ENCODE measurements around the gene OXSR1.
A peak's percentile ranks its signal among the peaks of the same experiment; 100 is the strongest.

The OXSR1 gene

DNA sequence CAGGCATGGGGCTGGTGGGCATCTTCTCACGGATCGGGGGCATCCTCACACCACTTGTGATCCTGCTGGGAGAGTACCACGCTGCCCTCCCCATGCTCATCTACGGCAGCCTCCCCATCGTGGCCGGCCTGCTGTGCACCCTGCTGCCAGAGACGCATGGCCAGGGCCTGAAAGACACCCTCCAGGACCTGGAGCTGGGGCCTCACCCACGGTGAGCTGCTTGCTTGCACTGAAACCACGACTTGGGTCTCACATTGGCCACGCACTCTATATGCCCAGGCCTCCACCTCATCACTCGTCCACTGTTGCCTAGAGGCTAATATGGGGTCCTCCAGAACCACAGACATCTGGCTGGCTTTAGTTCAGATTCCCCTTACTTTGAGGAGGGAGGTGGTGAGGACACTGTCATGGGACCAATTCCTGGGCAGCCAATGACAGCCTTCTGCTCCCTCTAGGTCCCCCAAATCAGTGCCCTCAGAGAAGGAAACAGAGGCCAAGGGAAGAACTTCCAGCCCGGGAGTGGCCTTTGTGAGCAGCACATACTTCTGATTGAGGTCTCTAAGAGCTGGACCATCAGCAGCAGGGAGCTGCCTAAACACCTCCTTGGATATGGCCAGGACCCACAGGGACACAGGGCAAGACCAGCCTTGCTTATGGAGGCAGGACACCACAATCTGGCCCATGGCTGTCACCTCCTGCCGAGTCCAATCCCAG lies 111.7 kb downstream of the OXSR1 start:
- Histone ChIP-seq H3K36me3 (replicated peaks in 1 of 2; ENCODE audit: control insufficient read depth in 2 of 2, insufficient read depth in 2 of 2, low read length in 2 of 2) (no peaks in the 10 kb centered on the region), H2BK120ac (ENCODE audit: low read depth, low read length) (no peak overlapping the region), H3K4me1 (ENCODE audit: control insufficient read depth in 2 of 2, insufficient read depth in 1 of 2, low read depth in 1 of 2, low read length in 2 of 2) (peaks cover 0 to 3% of the 10 kb centered on the region in 2 donors), H4K91ac (ENCODE audit: low read depth, low read length, poor library complexity) (no peak overlapping the region), H3K4ac (ENCODE audit: low read length) (no peak overlapping the region), H2BK5ac (ENCODE audit: low read length) (no peak overlapping the region), H2AK5ac (ENCODE audit: low read depth, low read length) (no peak overlapping the region), H3K23ac (ENCODE audit: low read depth, low read length, poor library complexity) (peak overlapping the region; percentile 46), H4K8ac (ENCODE audit: low read depth, low read length) (no peak overlapping the region), H3K79me1 (ENCODE audit: low read depth, low read length) (peaks cover 4% of the 10 kb centered on the region), H3K14ac (ENCODE audit: low read length) (no peak overlapping the region), H3K27ac (replicated peaks; ENCODE audit: low read length) (no peak overlapping the region), H3K9me3 (replicated peaks in 1 of 2; ENCODE audit: control insufficient read depth in 2 of 2, insufficient read depth in 1 of 2, low read depth in 1 of 2, low read length in 2 of 2) (peaks cover 0 to 2% of the 10 kb centered on the region in 2 donors), H2AFZ (ENCODE audit: low read length) (no peak overlapping the region), H3K9ac (ENCODE audit: low read depth, low read length, poor library complexity) (no peak overlapping the region), H2BK15ac (ENCODE audit: low read length) (no peak overlapping the region), H3K4me2 (ENCODE audit: insufficient read depth, low read length, poor library complexity, severe bottlenecking) (no peak overlapping the region), H3K27me3 (ENCODE audit: control insufficient read depth in 3 of 3, insufficient read depth in 3 of 3, low read depth in 1 of 3, low read length in 3 of 3) (no peaks in the 10 kb centered on the region), H3K18ac (ENCODE audit: low read length) (peak overlapping the region; percentile 18), H2BK12ac (ENCODE audit: low read length) (no peak overlapping the region), H3K4me3 (ENCODE audit: low read length in 2 of 2) (no peak overlapping the region)
- WGBS, 2 donors (ENCODE audit: extremely low coverage in 2 of 2, insufficient read length in 2 of 2, insufficient replicate concordance in 1 of 2): no CpG with 5 or more reads among the region's 13 CpGs
- DNase-seq (ENCODE audit: low spot score): no peak

DNA sequence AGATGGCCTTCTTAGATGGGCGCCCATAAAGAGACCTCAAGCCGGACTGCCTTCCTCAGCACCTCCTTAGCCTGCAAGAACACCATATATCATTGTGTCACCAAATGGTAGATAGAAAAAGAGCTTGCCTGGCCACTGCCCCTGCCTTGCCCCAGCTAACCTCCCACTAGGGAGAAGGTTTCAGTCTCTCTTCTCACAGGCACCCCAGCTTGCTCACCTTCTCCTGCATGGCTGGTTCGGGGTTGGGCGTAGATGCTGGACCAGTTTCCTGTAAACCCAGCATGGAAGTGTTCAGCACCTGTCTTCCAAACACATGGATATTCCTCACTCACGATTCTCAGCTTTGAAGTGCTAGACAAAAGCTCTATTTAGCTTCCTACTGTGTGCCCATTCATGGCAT lies 113.5 kb downstream of the OXSR1 start:
- peaks cover 0 to 3% of the 10 kb centered on the region in 2 donors for H3K4me1 ChIP-seq (ENCODE audit: control insufficient read depth in 2 of 2, insufficient read depth in 1 of 2, low read depth in 1 of 2, low read length in 2 of 2)
- no peak overlapping the region for H3K18ac ChIP-seq (ENCODE audit: low read length)
- no peaks in the 10 kb centered on the region for H3K36me3 ChIP-seq (replicated peaks in 1 of 2; ENCODE audit: control insufficient read depth in 2 of 2, insufficient read depth in 2 of 2, low read length in 2 of 2)
- H2BK12ac ChIP-seq (ENCODE audit: low read length): no peak overlapping the region
- no CpG with 5 or more reads among the region's 5 CpGs for WGBS, 2 donors (ENCODE audit: extremely low coverage in 2 of 2, insufficient read length in 2 of 2, insufficient replicate concordance in 1 of 2)
- H3K23ac ChIP-seq (ENCODE audit: low read depth, low read length, poor library complexity): no peak overlapping the region
- H2BK5ac ChIP-seq (ENCODE audit: low read length): no peak overlapping the region
- H2AK5ac ChIP-seq (ENCODE audit: low read depth, low read length): no peak overlapping the region
- no peak overlapping the region for H2AFZ ChIP-seq (ENCODE audit: low read length)
- H4K8ac ChIP-seq (ENCODE audit: low read depth, low read length): no peak overlapping the region
- H3K4me3 ChIP-seq (ENCODE audit: low read length in 2 of 2): no peak overlapping the region
- H4K91ac ChIP-seq (ENCODE audit: low read depth, low read length, poor library complexity): no peak overlapping the region
- no peak overlapping the region for H3K4ac ChIP-seq (ENCODE audit: low read length)
- no peak for DNase-seq (ENCODE audit: low spot score)
- peaks cover 0 to 2% of the 10 kb centered on the region in 2 donors for H3K9me3 ChIP-seq (replicated peaks in 1 of 2; ENCODE audit: control insufficient read depth in 2 of 2, insufficient read depth in 1 of 2, low read depth in 1 of 2, low read length in 2 of 2)
- H3K4me2 ChIP-seq (ENCODE audit: insufficient read depth, low read length, poor library complexity, severe bottlenecking): no peak overlapping the region
- no peak overlapping the region for H3K9ac ChIP-seq (ENCODE audit: low read depth, low read length, poor library complexity)
- H2BK120ac ChIP-seq (ENCODE audit: low read depth, low read length): no peak overlapping the region
- no peak overlapping the region for H3K14ac ChIP-seq (ENCODE audit: low read length)
- H3K79me1 ChIP-seq (ENCODE audit: low read depth, low read length): peaks cover 4% of the 10 kb centered on the region
- H2BK15ac ChIP-seq (ENCODE audit: low read length): no peak overlapping the region
- H3K27ac ChIP-seq (replicated peaks; ENCODE audit: low read length): no peak overlapping the region
- H3K27me3 ChIP-seq (ENCODE audit: control insufficient read depth in 3 of 3, insufficient read depth in 3 of 3, low read depth in 1 of 3, low read length in 3 of 3): no peaks in the 10 kb centered on the region

DNA sequence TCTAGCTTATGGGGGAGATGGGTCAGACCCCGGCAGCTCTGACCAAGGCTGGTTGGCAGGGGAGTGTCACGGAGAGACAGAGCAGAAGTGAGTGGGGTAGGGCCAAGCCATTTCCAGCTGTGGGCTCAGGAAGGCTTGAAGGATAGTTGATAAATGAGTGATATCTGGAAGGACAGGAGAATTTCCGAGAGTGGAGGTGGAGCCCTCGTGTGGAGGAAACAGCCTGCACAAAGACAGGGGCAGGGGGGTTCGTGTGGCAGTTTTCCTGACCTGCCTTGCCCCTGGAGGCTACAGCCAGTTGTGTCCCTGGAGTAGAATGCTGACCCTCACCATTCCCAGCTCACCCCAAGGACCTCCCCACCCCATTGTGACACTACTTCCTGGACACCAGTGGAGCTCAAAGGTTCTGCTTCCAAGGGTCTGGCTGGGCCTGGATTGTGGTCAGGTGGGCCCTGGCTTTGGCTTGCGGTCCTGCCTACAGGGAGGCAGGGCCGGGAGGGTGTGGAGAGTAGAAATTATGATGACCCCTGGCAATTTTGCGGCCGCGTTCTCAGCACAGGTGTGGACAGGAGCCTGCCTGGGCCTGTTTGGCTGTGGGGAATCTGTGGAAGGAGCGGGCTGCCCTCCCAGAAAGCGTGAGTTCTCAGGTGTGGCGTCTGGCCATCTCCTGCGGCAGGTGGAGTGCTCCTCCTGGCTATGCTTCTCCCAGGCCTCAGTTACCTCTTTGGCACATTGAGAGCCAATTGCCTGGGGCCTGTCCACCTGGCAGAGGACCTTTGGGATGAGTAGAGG lies 116.8 kb downstream of the OXSR1 start, which contains the start of gene SLC22A14:
Gene SLC22A14 (plus strand): TSS at position 400 of the 792 bp plus-strand sequence. CDS start 23,733 bp downstream, outside the sequence.
- H3K79me1 ChIP-seq (ENCODE audit: low read depth, low read length): peaks cover 4% of the 10 kb centered on the region
- no peak within 1 kb of the TSS for H3K23ac ChIP-seq (ENCODE audit: low read depth, low read length, poor library complexity)
- H3K14ac ChIP-seq (ENCODE audit: low read length): no peak within 1 kb of the TSS
- H3K9me3 ChIP-seq (replicated peaks in 1 of 2; ENCODE audit: control insufficient read depth in 2 of 2, insufficient read depth in 1 of 2, low read depth in 1 of 2, low read length in 2 of 2): no peaks in the 10 kb centered on the region
- no peak within 1 kb of the TSS for H3K27ac ChIP-seq (replicated peaks; ENCODE audit: low read length)
- H2BK5ac ChIP-seq (ENCODE audit: low read length): no peak within 1 kb of the TSS
- no peak within 1 kb of the TSS for H4K8ac ChIP-seq (ENCODE audit: low read depth, low read length)
- no peaks in the 10 kb centered on the region for H3K27me3 ChIP-seq (ENCODE audit: control insufficient read depth in 3 of 3, insufficient read depth in 3 of 3, low read depth in 1 of 3, low read length in 3 of 3)
- no peak for DNase-seq (ENCODE audit: low spot score)
- H2AFZ ChIP-seq (ENCODE audit: low read length): peak within 1 kb of the TSS; percentile 14
- H3K18ac ChIP-seq (ENCODE audit: low read length): peak within 1 kb of the TSS; percentile 1
- peaks cover 0 to 3% of the 10 kb centered on the region in 2 donors for H3K4me1 ChIP-seq (ENCODE audit: control insufficient read depth in 2 of 2, insufficient read depth in 1 of 2, low read depth in 1 of 2, low read length in 2 of 2)
- no peaks in the 10 kb centered on the region for H3K36me3 ChIP-seq (replicated peaks in 1 of 2; ENCODE audit: control insufficient read depth in 2 of 2, insufficient read depth in 2 of 2, low read length in 2 of 2)
- no peak within 1 kb of the TSS for H3K9ac ChIP-seq (ENCODE audit: low read depth, low read length, poor library complexity)
- no peak within 1 kb of the TSS for H3K4ac ChIP-seq (ENCODE audit: low read length)
- H2BK12ac ChIP-seq (ENCODE audit: low read length): no peak within 1 kb of the TSS
- no peak within 1 kb of the TSS for H3K4me3 ChIP-seq (ENCODE audit: low read length in 2 of 2)
- H2BK120ac ChIP-seq (ENCODE audit: low read depth, low read length): no peak within 1 kb of the TSS
- H3K4me2 ChIP-seq (ENCODE audit: insufficient read depth, low read length, poor library complexity, severe bottlenecking): no peak within 1 kb of the TSS
- no peak within 1 kb of the TSS for H2BK15ac ChIP-seq (ENCODE audit: low read length)
- H4K91ac ChIP-seq (ENCODE audit: low read depth, low read length, poor library complexity): no peak within 1 kb of the TSS
- WGBS, 2 donors (ENCODE audit: extremely low coverage in 2 of 2, insufficient read length in 2 of 2, insufficient replicate concordance in 1 of 2): no CpG with 5 or more reads among the region's 14 CpGs
- H2AK5ac ChIP-seq (ENCODE audit: low read depth, low read length): no peak within 1 kb of the TSS
